Ovary (tissue), 3 donors: ENCODE results near the gene GPR157.

Source experiments
- EP300 ChIP-seq: sonication (generic); formaldehyde crosslinking; IDR thresholded peaks from one replicate; pipeline ENCODE4 v1.6.1; 2017; ENCODE audit warnings: antibody characterized with exemption
- TF ChIP-seq, protein P1 (sequence below), 3 donors: fragments of 450-650 bp in 2 of 3; fragments of 200-600 bp in 1 of 3; IDR thresholded peaks; one replicate each; pipeline versions ENCODE4 v1.5.1 to v1.8.0; 2016 to 2022; ENCODE audit warnings: antibody characterized with exemption in 3 of 3, mild to moderate bottlenecking in 1 of 3
- donor health status: DM: no; HTN: no; CAD: no.

DNA sequence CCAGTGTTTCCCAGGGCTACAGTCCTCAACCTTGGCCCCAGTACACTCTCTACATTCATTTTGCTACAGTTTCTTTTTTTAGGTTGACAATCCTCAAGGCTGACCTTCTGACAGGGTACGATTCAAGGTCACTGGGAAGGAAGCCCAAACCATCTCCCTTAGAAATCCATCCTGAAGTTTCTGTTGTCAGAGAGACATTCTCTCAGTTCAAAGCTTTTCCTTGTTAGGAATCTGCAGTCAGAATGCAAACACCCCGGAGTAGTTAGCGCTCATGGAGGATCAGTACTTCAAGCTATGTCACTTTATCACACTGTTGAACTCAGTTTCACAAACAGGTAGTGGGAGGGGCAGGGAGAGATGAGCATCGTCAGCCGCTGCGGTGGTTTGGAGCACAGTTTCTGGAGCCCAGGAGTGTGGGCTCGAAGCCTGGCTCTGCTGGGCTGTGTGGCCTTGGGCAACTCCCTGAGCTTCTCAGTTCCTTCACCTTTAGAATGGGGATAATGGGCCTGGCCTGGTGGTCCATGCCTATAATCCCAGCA, 63.6 kb downstream of the GPR157 start:
- no peak for TF ChIP-seq EP300
- TF ChIP-seq, protein P1, sequence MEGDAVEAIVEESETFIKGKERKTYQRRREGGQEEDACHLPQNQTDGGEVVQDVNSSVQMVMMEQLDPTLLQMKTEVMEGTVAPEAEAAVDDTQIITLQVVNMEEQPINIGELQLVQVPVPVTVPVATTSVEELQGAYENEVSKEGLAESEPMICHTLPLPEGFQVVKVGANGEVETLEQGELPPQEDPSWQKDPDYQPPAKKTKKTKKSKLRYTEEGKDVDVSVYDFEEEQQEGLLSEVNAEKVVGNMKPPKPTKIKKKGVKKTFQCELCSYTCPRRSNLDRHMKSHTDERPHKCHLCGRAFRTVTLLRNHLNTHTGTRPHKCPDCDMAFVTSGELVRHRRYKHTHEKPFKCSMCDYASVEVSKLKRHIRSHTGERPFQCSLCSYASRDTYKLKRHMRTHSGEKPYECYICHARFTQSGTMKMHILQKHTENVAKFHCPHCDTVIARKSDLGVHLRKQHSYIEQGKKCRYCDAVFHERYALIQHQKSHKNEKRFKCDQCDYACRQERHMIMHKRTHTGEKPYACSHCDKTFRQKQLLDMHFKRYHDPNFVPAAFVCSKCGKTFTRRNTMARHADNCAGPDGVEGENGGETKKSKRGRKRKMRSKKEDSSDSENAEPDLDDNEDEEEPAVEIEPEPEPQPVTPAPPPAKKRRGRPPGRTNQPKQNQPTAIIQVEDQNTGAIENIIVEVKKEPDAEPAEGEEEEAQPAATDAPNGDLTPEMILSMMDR (IDR thresholded peaks at IDR 0.05), result no peak
